DOHH2 (cell line): ENCODE results near the gene RPL36.

Source experiments
- H3F3A ChIP-seq: fragments of 200-600 bp; sonication (generic), shearing (Covaris generic); 2 replicates; pipeline ENCODE4 v1.6.0; 2016; ENCODE audit warnings: antibody characterized with exemption, mild to moderate bottlenecking; ENCODE audit not compliant: control insufficient read depth, insufficient read depth
- H3K27ac ChIP-seq: fragments of 200-600 bp; sonication (generic); 2 replicates; pipeline ENCODE4 v1.5.1; 2014; ENCODE audit warnings: low read depth, mild to moderate bottlenecking, low read length, moderate library complexity
- H3K27me3 ChIP-seq: fragments of 200-600 bp; sonication (generic); 2 replicates; pipeline ENCODE4 v1.6.1; 2014; ENCODE audit warnings: mild to moderate bottlenecking, low read length, mixed read lengths; ENCODE audit not compliant: control insufficient read depth
- H3K36me3 ChIP-seq: fragments of 200-600 bp; sonication (generic); 2 replicates; pipeline ENCODE4 v1.6.1; 2014; ENCODE audit warnings: mild to moderate bottlenecking, low read length, moderate library complexity, mixed read lengths; ENCODE audit not compliant: control insufficient read depth
- H3K4me1 ChIP-seq: fragments of 200-600 bp; sonication (generic); 2 replicates; pipeline ENCODE4 v1.6.1; 2014; ENCODE audit warnings: mild to moderate bottlenecking, low read length, mixed read lengths; ENCODE audit not compliant: control insufficient read depth
- H3K4me2 ChIP-seq: fragments of 200-600 bp; sonication (generic); 2 replicates; pipeline ENCODE4 v1.6.0; 2014; ENCODE audit warnings: mild to moderate bottlenecking, low read length, moderate library complexity
- H3K4me3 ChIP-seq: fragments of 200-600 bp; sonication (generic); 2 replicates; pipeline ENCODE4 v1.5.1; 2014; ENCODE audit warnings: mild to moderate bottlenecking, low read length, mixed read lengths
- H3K79me2 ChIP-seq: fragments of 200-600 bp; sonication (generic); 2 replicates; pipeline ENCODE4 v1.6.1; 2014; ENCODE audit warnings: mild to moderate bottlenecking, low read length, mixed read lengths; ENCODE audit not compliant: control insufficient read depth
- H3K9me2 ChIP-seq: fragments of 200-600 bp; sonication (generic); replicated peaks from 2 replicates; pipeline ENCODE4 v1.6.1; 2014; ENCODE audit warnings: mild to moderate bottlenecking, low read length, mixed read lengths; ENCODE audit not compliant: control insufficient read depth
- H3K9me3 ChIP-seq: fragments of 200-600 bp; sonication (generic); 2 replicates; pipeline ENCODE4 v1.6.1; 2014; ENCODE audit warnings: antibody characterized with exemption, low read length, mixed read lengths; ENCODE audit not compliant: control insufficient read depth, insufficient read depth
- H4K20me1 ChIP-seq: fragments of 200-600 bp; sonication (generic); 2 replicates; pipeline ENCODE4 v1.6.0; 2014; ENCODE audit warnings: low read depth, mild to moderate bottlenecking, antibody characterized with exemption, low read length, moderate library complexity; ENCODE audit not compliant: control insufficient read depth, insufficient read depth
- CTCF ChIP-seq: fragments of 200-600 bp; sonication (generic); IDR thresholded peaks from one replicate; pipeline ENCODE4 v1.5.1; 2014; ENCODE audit warnings: antibody characterized with exemption, mild to moderate bottlenecking, low read depth, low read length; ENCODE audit not compliant: poor library complexity, severe bottlenecking
- EZH2phosphoT487 ChIP-seq: fragments of 200-600 bp; sonication (generic); IDR thresholded peaks from 2 replicates; pipeline ENCODE4 v1.6.1; 2017; ENCODE audit warnings: borderline replicate concordance, mild to moderate bottlenecking, antibody characterized with exemption, low read length, moderate library complexity, mixed read lengths

The RPL36 gene

GRCh38 chr19:5674714-5675113, 15.4 kb upstream of the RPL36 start:
- H3K9me3 ChIP-seq: no peaks in the 10 kb centered on the region
- no peak overlapping the region for H3K27ac ChIP-seq
- H3K4me3 ChIP-seq: no peak overlapping the region
- peaks cover 23% of the 10 kb centered on the region for H3K36me3 ChIP-seq
- H3F3A ChIP-seq: no peaks in the 10 kb centered on the region
- no peaks in the 10 kb centered on the region for H4K20me1 ChIP-seq
- peaks cover 7% of the 10 kb centered on the region for H3K4me1 ChIP-seq
- TF ChIP-seq CTCF (no peak), EZH2phosphoT487 (no peak)
- no peaks in the 10 kb centered on the region for H3K27me3 ChIP-seq
- no peaks in the 10 kb centered on the region for H3K9me2 ChIP-seq
- no peak overlapping the region for H3K4me2 ChIP-seq
- H3K79me2 ChIP-seq: peaks cover 6% of the 10 kb centered on the region

GRCh38 chr19:5676105-5676771, 13.9 kb upstream of the RPL36 start:
- Histone ChIP-seq H3K4me3 (no peak overlapping the region), H3K27ac (no peak overlapping the region), H3K27me3 (no peaks in the 10 kb centered on the region), H3F3A (no peaks in the 10 kb centered on the region), H3K36me3 (peaks cover 15% of the 10 kb centered on the region), H3K79me2 (peaks cover 11% of the 10 kb centered on the region), H3K4me2 (no peak overlapping the region), H3K9me2 (no peaks in the 10 kb centered on the region), H4K20me1 (no peaks in the 10 kb centered on the region), H3K4me1 (peaks cover 13% of the 10 kb centered on the region), H3K9me3 (no peaks in the 10 kb centered on the region)
- TF ChIP-seq CTCF: no peak
- TF ChIP-seq EZH2phosphoT487: no peak

GRCh38 chr19:5676772-5677105, 13.4 kb upstream of the RPL36 start:
- TF ChIP-seq EZH2phosphoT487 (no peak), CTCF (no peak)
- Histone ChIP-seq H3F3A (no peaks in the 10 kb centered on the region), H3K4me3 (no peak overlapping the region), H3K4me1 (peaks cover 13% of the 10 kb centered on the region), H4K20me1 (no peaks in the 10 kb centered on the region), H3K79me2 (peaks cover 11% of the 10 kb centered on the region), H3K27ac (no peak overlapping the region), H3K9me3 (no peaks in the 10 kb centered on the region), H3K27me3 (0 out of 2 replicates have a peak, but pooled peaks cover 2% of the 10 kb centered on the region), H3K9me2 (no peaks in the 10 kb centered on the region), H3K4me2 (no peak overlapping the region), H3K36me3 (peaks cover 10% of the 10 kb centered on the region)
